H1 (cell line): ENCODE data around the gene FAAP100. TPM values are rescaled to one million over a fixed set of nuclear protein-coding genes. Genes with fewer than 3 reads are reported as not detected.

Experiments
- CTCF ChIA-PET: fragments of 300-600 bp; sonication (Branson Sonifier 250); formaldehyde crosslinking; loops from one replicate; lab custom pipeline; 2021; ENCODE audit not compliant: partially characterized antibody; lab: Charles Lee
- POLR2A ChIA-PET: fragments of 300-600 bp; sonication (Branson Sonifier 250); formaldehyde crosslinking; loops from one replicate; lab custom pipeline; 2021; ENCODE audit warnings: inconsistent platforms; ENCODE audit not compliant: partially characterized antibody; lab: Charles Lee
- DNase-seq, 2 experiments: peaks; one replicate each; pipeline versions ENCODE4 v3.0.0 to v3.0.0-alpha.2; 2010 to 2022; ENCODE audit warnings: low spot score in 2 of 2, low read depth in 1 of 2, mixed read lengths in 1 of 2
- FAIRE-seq: peaks from 2 replicates; lab custom pipeline; 2011; peaks lifted over from hg19 to GRCh38; lab: Jason Lieb, UNC
- H2AFZ ChIP-seq: 2 replicates; pipeline ENCODE4 v1.8.1; 2012; ENCODE audit warnings: low read length, inconsistent platforms
- H2AK5ac ChIP-seq: 2 replicates; pipeline ENCODE4 v1.6.1; 2013; ENCODE audit warnings: low read depth, low read length
- H2BK120ac ChIP-seq: replicated peaks from 2 replicates; pipeline ENCODE3; 2013; ENCODE audit warnings: low read depth, low read length, inconsistent platforms
- H2BK12ac ChIP-seq: 2 replicates; pipeline ENCODE4 v1.6.1; 2013; ENCODE audit warnings: low read depth, low read length
- H2BK15ac ChIP-seq: 2 replicates; pipeline ENCODE4 v1.6.1; 2013; ENCODE audit warnings: low read length
- H2BK20ac ChIP-seq: 2 replicates; pipeline ENCODE4 v1.6.1; 2013; ENCODE audit warnings: low read length
- H2BK5ac ChIP-seq: 2 replicates; pipeline ENCODE4 v1.6.1; 2013; ENCODE audit warnings: low read depth, low read length
- H3K14ac ChIP-seq: 2 replicates; pipeline ENCODE4 v1.6.1; 2013; ENCODE audit warnings: inconsistent platforms; ENCODE audit not compliant: insufficient read length
- H3K18ac ChIP-seq: 2 replicates; pipeline ENCODE4 v1.6.1; 2013; ENCODE audit warnings: low read length; ENCODE audit errors: extremely low read depth
- H3K23ac ChIP-seq: 2 replicates; pipeline ENCODE4 v1.6.1; 2013; ENCODE audit warnings: inconsistent platforms; ENCODE audit not compliant: insufficient read length
- H3K23me2 ChIP-seq: 2 replicates; pipeline ENCODE4 v1.6.1; 2013; ENCODE audit warnings: low read depth, low read length
- H3K27ac ChIP-seq: 2 replicates; pipeline ENCODE4 v1.6.1; 2011; ENCODE audit warnings: low read depth, low read length, inconsistent platforms
- H3K27me3 ChIP-seq, 4 experiments: replicated peaks in 1 of 4; 1 replicate in 1 of 4; 2 replicates in 3 of 4; pipeline versions ENCODE4 v1.6.1 to v1.8.1; 2011 to 2013; ENCODE audit warnings: low read length in 3 of 4, mild to moderate bottlenecking in 3 of 4, inconsistent platforms in 2 of 4, mixed read lengths in 2 of 4, moderate library complexity in 1 of 4; ENCODE audit not compliant: control insufficient read depth in 3 of 4, insufficient read depth in 3 of 4; ENCODE audit errors: extremely low read depth in 1 of 4
- H3K36me3 ChIP-seq, 4 experiments: 2 replicates each; pipeline versions ENCODE4 v1.6.1 to v1.8.1; 2011 to 2013; ENCODE audit warnings: mild to moderate bottlenecking in 4 of 4, low read length in 3 of 4, moderate library complexity in 2 of 4, control low read depth in 1 of 4, inconsistent platforms in 1 of 4; ENCODE audit not compliant: insufficient read depth in 4 of 4, control insufficient read depth in 2 of 4
- H3K4ac ChIP-seq: replicated peaks from 2 replicates; pipeline ENCODE3; 2013; ENCODE audit warnings: low read length, low read depth, mixed read lengths, inconsistent platforms; ENCODE audit not compliant: insufficient read length
- H3K4me1 ChIP-seq, 4 experiments: replicated peaks in 1 of 4; 1 replicate in 1 of 4; 2 replicates in 3 of 4; pipeline versions ENCODE4 v1.6.1 to v1.8.1; 2011 to 2013; ENCODE audit warnings: low read length in 3 of 4, inconsistent platforms in 2 of 4, mixed read lengths in 1 of 4; ENCODE audit not compliant: insufficient read depth in 4 of 4, control insufficient read depth in 3 of 4
- H3K4me2 ChIP-seq, 2 experiments: 2 replicates each; pipeline versions ENCODE4 v1.6.1 to v1.8.1; 2011 to 2013; ENCODE audit warnings: low read depth in 2 of 2, low read length in 2 of 2, control low read depth in 1 of 2, inconsistent platforms in 1 of 2, mild to moderate bottlenecking in 1 of 2; ENCODE audit not compliant: insufficient read depth in 1 of 2
- H3K4me3 ChIP-seq, 4 experiments: fragments of 200-600, 300-600 bp in 1 of 4; sonication (generic), shearing (Covaris generic), sonication (Bioruptor Twin) in 1 of 4; 2 replicates each; pipeline versions ENCODE4 v1.5.1 to v1.8.1; 2011 to 2016; ENCODE audit warnings: low read length in 4 of 4, low read depth in 3 of 4, control low read depth in 2 of 4, inconsistent platforms in 2 of 4, mild to moderate bottlenecking in 2 of 4, mixed read lengths in 1 of 4, moderate library complexity in 1 of 4; ENCODE audit not compliant: insufficient read depth in 2 of 4; ENCODE audit errors: extremely low read depth in 1 of 4
- H3K56ac ChIP-seq: replicated peaks from 2 replicates; pipeline ENCODE3; 2013; ENCODE audit warnings: low read depth, mild to moderate bottlenecking, mixed read lengths, low read length, inconsistent platforms; ENCODE audit not compliant: insufficient read length
- H3K79me1 ChIP-seq: 2 replicates; pipeline ENCODE4 v1.6.1; 2013; ENCODE audit warnings: low read depth, low read length, control low read depth
- H3K79me2 ChIP-seq, 2 experiments: 2 replicates each; pipeline versions ENCODE4 v1.6.1 to v1.8.1; 2012 to 2013; ENCODE audit warnings: low read length in 2 of 2, mild to moderate bottlenecking in 2 of 2, inconsistent platforms in 1 of 2; ENCODE audit not compliant: insufficient read depth in 2 of 2, control insufficient read depth in 1 of 2
- H3K9ac ChIP-seq, 4 experiments: replicated peaks in 1 of 4; 1 replicate in 1 of 4; 2 replicates in 3 of 4; pipeline versions ENCODE4 v1.6.1 to v1.8.1; 2011 to 2013; ENCODE audit warnings: low read depth in 3 of 4, low read length in 3 of 4, control low read depth in 2 of 4, mild to moderate bottlenecking in 2 of 4, moderate library complexity in 2 of 4, inconsistent platforms in 1 of 4; ENCODE audit errors: extremely low read depth in 1 of 4
- H3K9me3 ChIP-seq, 2 experiments: 2 replicates each; pipeline versions ENCODE4 v1.6.1 to v1.8.1; 2012 to 2013; ENCODE audit warnings: mild to moderate bottlenecking in 2 of 2, moderate library complexity in 2 of 2, control low read depth in 1 of 2, inconsistent platforms in 1 of 2, low read depth in 1 of 2, low read length in 1 of 2, mixed read lengths in 1 of 2; ENCODE audit not compliant: insufficient read depth in 2 of 2
- H4K20me1 ChIP-seq, 2 experiments: replicated peaks in 1 of 2; 2 replicates each; pipeline versions ENCODE3 to v1.8.1; 2011 to 2013; ENCODE audit warnings: inconsistent platforms in 2 of 2, low read length in 2 of 2, mild to moderate bottlenecking in 1 of 2; ENCODE audit not compliant: insufficient read depth in 2 of 2, control insufficient read depth in 1 of 2
- H4K5ac ChIP-seq: 2 replicates; pipeline ENCODE4 v1.6.1; 2013; ENCODE audit warnings: low read length, low read depth, mixed read lengths, inconsistent platforms; ENCODE audit not compliant: insufficient read length
- H4K8ac ChIP-seq: 2 replicates; pipeline ENCODE4 v1.8.0; 2013; ENCODE audit warnings: mild to moderate bottlenecking, moderate library complexity, low read length, inconsistent platforms; ENCODE audit not compliant: insufficient read depth; ENCODE audit errors: extremely low read depth
- H4K91ac ChIP-seq: replicated peaks from 2 replicates; pipeline ENCODE3; 2013; ENCODE audit warnings: low read length, mixed read lengths, inconsistent platforms; ENCODE audit not compliant: insufficient read length
- BRCA1 ChIP-seq: IDR thresholded peaks from 2 replicates; pipeline ENCODE4 v1.6.1; 2012; ENCODE audit warnings: low read depth, low read length, improper control_type of control experiment
- CHD2 ChIP-seq: IDR thresholded peaks from 2 replicates; pipeline ENCODE4 v1.6.1; 2012; ENCODE audit warnings: low read length, improper control_type of control experiment
- EZH2 ChIP-seq: fragments of 200-600 bp; sonication (generic); IDR thresholded peaks from 2 replicates; pipeline ENCODE4 v1.7.1; 2012; ENCODE audit warnings: low read depth, mild to moderate bottlenecking, moderate library complexity, low read length, inconsistent platforms; ENCODE audit not compliant: severe bottlenecking
- HDAC2 ChIP-seq, 2 experiments: fragments of 300-600 bp in 1 of 2; sonication (generic) in 1 of 2; IDR thresholded peaks; 2 replicates each; pipeline ENCODE4 v1.6.1; 2011 to 2012; ENCODE audit warnings: low read depth in 2 of 2, low read length in 2 of 2, mild to moderate bottlenecking in 2 of 2, moderate library complexity in 2 of 2, borderline replicate concordance in 1 of 2, inconsistent platforms in 1 of 2
- JUN ChIP-seq: IDR thresholded peaks from 2 replicates; pipeline ENCODE4 v1.6.1; 2011; ENCODE audit warnings: low read depth, mild to moderate bottlenecking, improper control_type of control experiment, low read length
- KDM4A ChIP-seq: IDR thresholded peaks from one replicate; pipeline ENCODE4 v1.7.1; 2012; ENCODE audit warnings: low read depth, mild to moderate bottlenecking, moderate library complexity, low read length, inconsistent platforms; ENCODE audit not compliant: severe bottlenecking
- POLR2A ChIP-seq, 2 experiments: IDR thresholded peaks; 1 replicate in 1 of 2; 2 replicates in 1 of 2; pipeline ENCODE4 v1.6.1; 2011; ENCODE audit warnings: low read depth in 2 of 2, low read length in 2 of 2, mild to moderate bottlenecking in 2 of 2; ENCODE audit errors: control extremely low read depth in 1 of 2
- POU5F1 ChIP-seq: IDR thresholded peaks from 2 replicates; pipeline ENCODE4 v1.6.1; 2011; ENCODE audit warnings: low read depth, mild to moderate bottlenecking, low read length, moderate library complexity
- RFX5 ChIP-seq: IDR thresholded peaks from 2 replicates; pipeline ENCODE4 v1.6.1; 2011; ENCODE audit warnings: low read depth, low read length, improper control_type of control experiment, borderline replicate concordance
- RXRA ChIP-seq: IDR thresholded peaks from 2 replicates; pipeline ENCODE4 v1.6.1; 2011; ENCODE audit warnings: low read depth, mild to moderate bottlenecking, low read length, moderate library complexity; ENCODE audit not compliant: insufficient read depth
- SIX5 ChIP-seq: IDR thresholded peaks from 2 replicates; pipeline ENCODE4 v1.6.1; 2011; ENCODE audit warnings: mild to moderate bottlenecking, low read depth, low read length
- SP2 ChIP-seq: IDR thresholded peaks from 2 replicates; pipeline ENCODE4 v1.6.1; 2012; ENCODE audit warnings: mild to moderate bottlenecking, low read length, inconsistent platforms
- TAF1 ChIP-seq: IDR thresholded peaks from 2 replicates; pipeline ENCODE4 v1.6.1; 2011; ENCODE audit warnings: mild to moderate bottlenecking, low read depth, low read length
- TCF12 ChIP-seq: IDR thresholded peaks from 2 replicates; pipeline ENCODE4 v1.6.1; 2011; ENCODE audit warnings: low read depth, mild to moderate bottlenecking, low read length
- WGBS, 2 experiments: shearing (Covaris generic) in 1 of 2; methylation state at CpG; one replicate each; pipeline versions ENCODE4 v1.1.6 to v1.1.7; 2013 to 2015; ENCODE audit warnings: low lambda C conversion rate in 2 of 2, mixed read lengths in 2 of 2, inconsistent platforms in 1 of 2, low coverage in 1 of 2, missing lambda C conversion rate in 1 of 2; ENCODE audit not compliant: insufficient replicate concordance in 2 of 2, insufficient coverage in 1 of 2, insufficient read length in 1 of 2; ENCODE audit errors: extremely low coverage in 1 of 2, missing lambda C conversion rate in 1 of 2; 5-methylcytosine and 5-hydroxymethylcytosine counted together
- polyA plus RNA-seq, 7 experiments: library from polyadenylated mRNA; depleted of rRNA in 3 of 7; stranded (reverse) in 5 of 7; unstranded in 2 of 7; fragments of >200 nt in 5 of 7; fragments of 200-250 nt in 2 of 7; gene quantifications; 1 replicate in 5 of 7; 2 replicates in 1 of 7; 4 replicates in 1 of 7; pipeline versions ENCODE4 v1.2.1 to v1.2.3, GENCODE V29; 2011 to 2013; ENCODE audit warnings: missing spikeins in 2 of 7, mixed read lengths in 2 of 7
- total RNA-seq: library from RNA; stranded (reverse); fragmentation: NEBNext Ultra II Directional; extraction: Animal tissue kit (Norgen Biotek cat#: 25700); gene quantifications from 2 replicates; pipeline ENCODE4 v1.2.1, GENCODE V29; 2021

Gene FAAP100
- total and polyA plus RNA-seq, 2 of the 8 experiments (the other 6 are each of a cell fraction or from before 2014, with no cell fraction given) = 23.2 to 41.8 TPM

- no peak overlapping the region for H4K8ac ChIP-seq
- no peak overlapping the region for H3K56ac ChIP-seq
- H3K79me1 ChIP-seq = no peaks in the 10 kb centered on the region
- no peak for FAIRE-seq
- 0 out of 2 replicates have a peak overlapping the region, but pooled peaks have one; percentile 26 for H2AK5ac ChIP-seq
- no peaks in the 10 kb centered on the region for H3K9me3 ChIP-seq
- no peak overlapping the region for H3K14ac ChIP-seq
- no peak for TF ChIP-seq SP2
- no peak for TF ChIP-seq HDAC2 (IDR thresholded peaks at IDR 0.05; ENCODE audit: borderline replicate concordance in 1 of 2, low read depth in 2 of 2, low read length in 2 of 2)
- no peak for TF ChIP-seq RFX5
- no peak for TF ChIP-seq RXRA
- no peak for TF ChIP-seq BRCA1
- no peak for TF ChIP-seq JUN
- TF ChIP-seq KDM4A = no peak
- no peak for TF ChIP-seq TCF12
- no peak for TF ChIP-seq TAF1
- TF ChIP-seq POU5F1 = no peak
- TF ChIP-seq CHD2 = no peak
- no peak for TF ChIP-seq EZH2
- TF ChIP-seq SIX5 = no peak
- TF ChIP-seq POLR2A (IDR thresholded peaks at IDR 0.05; ENCODE audit: control extremely low read depth in 1 of 2, low read depth in 2 of 2, low read length in 2 of 2) = no peak
- H3K9ac ChIP-seq = no peak overlapping the region
- H3K23me2 ChIP-seq = peaks cover 2% of the 10 kb centered on the region; the same call in 1 of the 2 replicates
- 0 out of 2 replicates have a peak overlapping the region, but pooled peaks have one; percentile 9 for H3K18ac ChIP-seq
- H3K4me2 ChIP-seq = peak overlapping the region; percentile 45 to 50; a peak in 3 of 4 replicates
- DNase-seq = no peak
- peak overlapping the region; percentile 73 for H4K91ac ChIP-seq
- H3K4ac ChIP-seq = no peak overlapping the region
- H3K79me2 ChIP-seq = no peaks in the 10 kb centered on the region
- no peak overlapping the region; a peak in 1 of 8 replicates for H3K4me3 ChIP-seq
- peaks cover 6 to 28% (median 22%) of the 10 kb centered on the region in 4 experiments for H3K4me1 ChIP-seq
- H3K36me3 ChIP-seq = no peaks in the 10 kb centered on the region
- H3K23ac ChIP-seq = no peak overlapping the region
- no peaks in the 10 kb centered on the region for H4K20me1 ChIP-seq
- ChIA-PET CTCF (interaction anchor here (1.2 to 2.3 kb wide), 4 partner anchors 7 to 237 kb away, joined by 4 to 8 read pairs (median 6); no protein-coding TSS in a partner anchor), POLR2A (interaction anchor here (0.9 to 35.8 kb wide), 7 partner anchors 8 to 246 kb away, joined by 3 to 1004 read pairs (median 5); partner anchors contain the start of genes ACTG1, FAAP100 and FSCN2)
- H2AFZ ChIP-seq = no peak overlapping the region
- no peak overlapping the region for H3K27ac ChIP-seq
- H2BK12ac ChIP-seq = no peak overlapping the region; the same call in 1 of the 2 replicates
- peaks cover 0 to 9% (median 4%) of the 10 kb centered on the region in 4 experiments; a peak in 3 of 7 replicates for H3K27me3 ChIP-seq
- no peak overlapping the region for H2BK5ac ChIP-seq
- H2BK15ac ChIP-seq = peak overlapping the region; percentile 97; the same call in 1 of the 2 replicates
- peak overlapping the region; percentile 86; the same call in 1 of the 2 replicates for H2BK20ac ChIP-seq
- peak overlapping the region; percentile 78 for H2BK120ac ChIP-seq
- WGBS, 2 experiments = 49% methylated on average over 4 of the region's 5 CpGs; no CpG with 5 or more reads in 1 of the 2 experiments
- H4K5ac ChIP-seq = no peak overlapping the region
Measured at GRCh38 chr17:81491761-81492160, 60.4 kb downstream of the FAAP100 start.
